ENCODE measurements around the gene LRRC70.
"Not testable (repeated sequence)": the region's sequence is repeated elsewhere in the genome, so short reads cannot be mapped to it uniquely, and the experiment has no call there.

Gene LRRC70

DNA sequence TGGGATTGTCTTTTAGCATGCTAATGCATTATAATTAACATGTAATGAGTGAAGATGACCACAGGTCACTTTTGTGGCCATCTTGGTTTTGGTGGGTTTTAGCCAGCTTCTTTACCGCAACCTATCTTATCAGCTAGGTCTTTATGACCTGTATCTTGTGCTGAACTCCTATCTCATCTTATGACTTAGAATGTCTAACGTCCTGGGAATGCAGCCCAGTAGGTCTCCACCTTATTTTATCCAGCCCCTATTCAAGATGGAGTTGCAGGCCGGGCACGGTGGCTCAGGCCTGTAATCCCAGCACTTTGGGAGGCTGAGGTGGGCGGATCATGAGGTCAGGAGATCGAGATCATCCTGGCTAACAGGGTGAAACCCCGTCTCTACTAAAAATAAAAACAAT is 45.8 kb downstream of the LRRC70 start:
- H3K27ac ChIP-seq (ENCODE audit: low read depth, low read length); H3K79me2 ChIP-seq (ENCODE audit: control insufficient read depth, insufficient read depth, low read length, poor library complexity); H4K91ac ChIP-seq (ENCODE audit: low read depth, low read length); H3K36me3 ChIP-seq (ENCODE audit: control insufficient read depth in 1 of 2, insufficient read depth in 2 of 2, low read length in 2 of 2); H2BK12ac ChIP-seq (ENCODE audit: low read length); H2AK5ac ChIP-seq (ENCODE audit: low read length); H3K4me1 ChIP-seq (ENCODE audit: control insufficient read depth in 1 of 2, insufficient read depth in 2 of 2, low read length in 2 of 2); H2AFZ ChIP-seq (ENCODE audit: insufficient read depth, low read length, poor library complexity); H3K4me2 ChIP-seq (ENCODE audit: low read length); H3K23ac ChIP-seq (ENCODE audit: low read length); H3K4me3 ChIP-seq (ENCODE audit: low read depth, low read length); H3K4ac ChIP-seq (ENCODE audit: low read depth, low read length); H4K8ac ChIP-seq (ENCODE audit: low read depth, low read length); H3K9me3 ChIP-seq (ENCODE audit: insufficient read depth, low read depth, low read length); H2BK5ac ChIP-seq (ENCODE audit: low read depth, low read length, poor library complexity); H3K27me3 ChIP-seq (ENCODE audit: insufficient read depth, low read length); H3K18ac ChIP-seq (ENCODE audit: low read length); H3K14ac ChIP-seq (ENCODE audit: low read length); H3K79me1 ChIP-seq (ENCODE audit: low read length); H4K12ac ChIP-seq (ENCODE audit: low read depth, low read length); H2BK120ac ChIP-seq (ENCODE audit: insufficient read depth, low read length, poor library complexity); H3K9ac ChIP-seq (ENCODE audit: low read length): not testable (repeated sequence)
- no CpG with 5 or more reads among the region's 7 CpGs for WGBS (ENCODE audit: extremely low coverage, insufficient coverage, insufficient read length)
- peak; percentile 72 to 83 for DNase-seq

DNA sequence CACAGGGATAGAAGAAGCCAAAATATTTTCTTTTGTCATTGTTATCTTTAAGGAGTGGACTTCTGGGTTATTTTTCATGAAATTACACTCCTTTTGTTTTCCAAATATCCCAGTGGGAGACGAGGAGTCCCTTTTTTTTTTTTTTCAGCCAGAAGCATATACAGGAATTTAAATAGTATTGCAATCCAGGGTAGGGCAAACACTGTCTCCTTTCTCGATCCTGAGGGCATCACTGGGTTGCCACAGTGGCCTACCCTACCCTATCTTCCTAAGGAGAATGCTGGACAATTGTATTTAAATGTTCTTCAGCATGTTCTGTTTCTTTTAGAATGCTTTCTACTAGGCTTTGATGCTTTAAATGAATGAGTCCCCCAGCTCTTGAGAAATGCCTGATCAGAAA is 47.9 kb downstream of the LRRC70 start:
- Histone ChIP-seq H3K4me3 (ENCODE audit: low read depth, low read length) (no peak overlapping the region), H3K4ac (ENCODE audit: low read depth, low read length) (no peak overlapping the region), H4K12ac (ENCODE audit: low read depth, low read length) (no peak overlapping the region), H2BK12ac (ENCODE audit: low read length) (no peak overlapping the region), H3K27ac (ENCODE audit: low read depth, low read length) (no peak overlapping the region), H2BK120ac (ENCODE audit: insufficient read depth, low read length, poor library complexity) (no peak overlapping the region), H2AFZ (ENCODE audit: insufficient read depth, low read length, poor library complexity) (no peak overlapping the region), H4K8ac (ENCODE audit: low read depth, low read length) (no peak overlapping the region), H3K79me2 (ENCODE audit: control insufficient read depth, insufficient read depth, low read length, poor library complexity) (no peaks in the 10 kb centered on the region), H3K9ac (ENCODE audit: low read length) (no peak overlapping the region), H3K79me1 (ENCODE audit: low read length) (no peaks in the 10 kb centered on the region), H3K14ac (ENCODE audit: low read length) (no peak overlapping the region), H4K91ac (ENCODE audit: low read depth, low read length) (no peak overlapping the region), H3K27me3 (ENCODE audit: insufficient read depth, low read length) (no peaks in the 10 kb centered on the region), H3K18ac (ENCODE audit: low read length) (no peak overlapping the region), H2BK5ac (ENCODE audit: low read depth, low read length, poor library complexity) (no peak overlapping the region), H2AK5ac (ENCODE audit: low read length) (no peak overlapping the region), H3K9me3 (ENCODE audit: insufficient read depth, low read depth, low read length) (no peaks in the 10 kb centered on the region), H3K23ac (ENCODE audit: low read length) (no peak overlapping the region), H3K4me1 (ENCODE audit: control insufficient read depth in 1 of 2, insufficient read depth in 2 of 2, low read length in 2 of 2) (peaks cover 0 to 2% of the 10 kb centered on the region in 2 experiments), H3K4me2 (ENCODE audit: low read length) (no peak overlapping the region), H3K36me3 (ENCODE audit: control insufficient read depth in 1 of 2, insufficient read depth in 2 of 2, low read length in 2 of 2) (peaks cover 0 to 2% of the 10 kb centered on the region in 2 experiments)
- DNase-seq, result peak in 1 of 2 donors; percentile 20
- WGBS (ENCODE audit: extremely low coverage, insufficient coverage, insufficient read length), result no CpG with 5 or more reads among the region's 2 CpGs

DNA sequence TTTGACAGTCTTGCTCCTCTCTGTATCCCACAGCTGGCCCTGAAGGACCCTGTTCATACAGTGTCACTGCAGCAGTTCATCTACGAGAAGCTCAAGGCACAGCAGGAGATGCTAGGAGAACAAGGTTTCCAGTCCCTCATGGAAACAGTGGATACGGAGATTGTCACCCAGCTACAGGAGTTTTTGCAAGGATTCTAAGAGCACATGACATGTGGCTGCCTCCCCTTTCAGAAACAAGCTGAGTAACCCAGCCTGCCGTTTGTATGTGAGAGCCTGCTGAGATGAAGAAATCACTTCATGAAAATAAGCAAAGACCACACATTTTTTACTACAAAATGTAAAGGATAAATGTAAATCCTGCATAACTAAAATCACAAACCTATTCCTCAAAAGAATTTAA is 48.5 kb downstream of the LRRC70 start:
- H4K12ac ChIP-seq (ENCODE audit: low read depth, low read length), result no peak overlapping the region
- no peak overlapping the region for H3K4ac ChIP-seq (ENCODE audit: low read depth, low read length)
- H3K79me2 ChIP-seq (ENCODE audit: control insufficient read depth, insufficient read depth, low read length, poor library complexity), result no peaks in the 10 kb centered on the region
- no peak overlapping the region for H2AK5ac ChIP-seq (ENCODE audit: low read length)
- H2AFZ ChIP-seq (ENCODE audit: insufficient read depth, low read length, poor library complexity), result no peak overlapping the region
- H3K27me3 ChIP-seq (ENCODE audit: insufficient read depth, low read length), result no peaks in the 10 kb centered on the region
- no peak overlapping the region for H2BK12ac ChIP-seq (ENCODE audit: low read length)
- H3K14ac ChIP-seq (ENCODE audit: low read length), result no peak overlapping the region
- no peak overlapping the region for H4K91ac ChIP-seq (ENCODE audit: low read depth, low read length)
- peaks cover 0 to 2% of the 10 kb centered on the region in 2 experiments for H3K36me3 ChIP-seq (ENCODE audit: control insufficient read depth in 1 of 2, insufficient read depth in 2 of 2, low read length in 2 of 2)
- H3K4me2 ChIP-seq (ENCODE audit: low read length), result no peak overlapping the region
- no peak overlapping the region for H2BK5ac ChIP-seq (ENCODE audit: low read depth, low read length, poor library complexity)
- no peak overlapping the region for H4K8ac ChIP-seq (ENCODE audit: low read depth, low read length)
- no peak overlapping the region for H3K9ac ChIP-seq (ENCODE audit: low read length)
- H3K4me3 ChIP-seq (ENCODE audit: low read depth, low read length), result no peak overlapping the region
- no peaks in the 10 kb centered on the region for H3K79me1 ChIP-seq (ENCODE audit: low read length)
- WGBS (ENCODE audit: extremely low coverage, insufficient coverage, insufficient read length), result no CpG with 5 or more reads among the region's 3 CpGs
- no peaks in the 10 kb centered on the region for H3K9me3 ChIP-seq (ENCODE audit: insufficient read depth, low read depth, low read length)
- H3K27ac ChIP-seq (ENCODE audit: low read depth, low read length), result no peak overlapping the region
- no peak overlapping the region for H3K18ac ChIP-seq (ENCODE audit: low read length)
- no peak overlapping the region for H3K23ac ChIP-seq (ENCODE audit: low read length)
- no peak overlapping the region for H2BK120ac ChIP-seq (ENCODE audit: insufficient read depth, low read length, poor library complexity)
- peaks cover 0 to 2% of the 10 kb centered on the region in 2 experiments for H3K4me1 ChIP-seq (ENCODE audit: control insufficient read depth in 1 of 2, insufficient read depth in 2 of 2, low read length in 2 of 2)
- no peak for DNase-seq

DNA sequence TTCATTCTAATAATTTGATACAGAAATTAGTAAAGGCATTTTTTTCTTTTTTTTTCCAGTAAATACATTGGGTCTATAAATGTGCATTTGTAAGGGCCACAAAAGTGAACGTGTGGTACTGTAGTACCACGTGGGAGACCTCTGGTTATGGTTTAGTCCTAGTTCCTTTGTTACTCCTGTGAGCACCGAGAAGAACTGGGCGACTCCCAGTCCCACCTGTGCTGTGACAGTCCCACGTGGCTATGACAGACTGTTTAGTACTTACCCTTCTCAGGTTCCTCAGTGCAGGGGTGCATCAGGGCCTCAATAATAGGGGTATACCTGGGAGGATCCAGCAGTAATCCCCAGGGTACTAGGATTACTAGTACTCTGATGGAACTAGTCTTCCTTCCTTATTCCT is 49.3 kb downstream of the LRRC70 start:
- no peak overlapping the region for H3K18ac ChIP-seq (ENCODE audit: low read length)
- H3K79me2 ChIP-seq (ENCODE audit: control insufficient read depth, insufficient read depth, low read length, poor library complexity), result no peaks in the 10 kb centered on the region
- no peak overlapping the region for H2BK5ac ChIP-seq (ENCODE audit: low read depth, low read length, poor library complexity)
- H3K9me3 ChIP-seq (ENCODE audit: insufficient read depth, low read depth, low read length), result no peaks in the 10 kb centered on the region
- peaks cover 0 to 2% of the 10 kb centered on the region in 2 experiments for H3K36me3 ChIP-seq (ENCODE audit: control insufficient read depth in 1 of 2, insufficient read depth in 2 of 2, low read length in 2 of 2)
- H4K12ac ChIP-seq (ENCODE audit: low read depth, low read length), result no peak overlapping the region
- no peak overlapping the region for H2BK120ac ChIP-seq (ENCODE audit: insufficient read depth, low read length, poor library complexity)
- H2AFZ ChIP-seq (ENCODE audit: insufficient read depth, low read length, poor library complexity), result no peak overlapping the region
- H2AK5ac ChIP-seq (ENCODE audit: low read length), result no peak overlapping the region
- H3K79me1 ChIP-seq (ENCODE audit: low read length), result no peaks in the 10 kb centered on the region
- no peak overlapping the region for H3K23ac ChIP-seq (ENCODE audit: low read length)
- peaks cover 0 to 2% of the 10 kb centered on the region in 2 experiments for H3K4me1 ChIP-seq (ENCODE audit: control insufficient read depth in 1 of 2, insufficient read depth in 2 of 2, low read length in 2 of 2)
- no peak for DNase-seq
- no peaks in the 10 kb centered on the region for H3K27me3 ChIP-seq (ENCODE audit: insufficient read depth, low read length)
- H2BK12ac ChIP-seq (ENCODE audit: low read length), result no peak overlapping the region
- H3K4ac ChIP-seq (ENCODE audit: low read depth, low read length), result no peak overlapping the region
- H3K4me2 ChIP-seq (ENCODE audit: low read length), result no peak overlapping the region
- no peak overlapping the region for H3K9ac ChIP-seq (ENCODE audit: low read length)
- no peak overlapping the region for H4K8ac ChIP-seq (ENCODE audit: low read depth, low read length)
- no peak overlapping the region for H4K91ac ChIP-seq (ENCODE audit: low read depth, low read length)
- no peak overlapping the region for H3K27ac ChIP-seq (ENCODE audit: low read depth, low read length)
- WGBS (ENCODE audit: extremely low coverage, insufficient coverage, insufficient read length), result no CpG with 5 or more reads among the region's 5 CpGs
- H3K4me3 ChIP-seq (ENCODE audit: low read depth, low read length), result no peak overlapping the region
- H3K14ac ChIP-seq (ENCODE audit: low read length), result no peak overlapping the region
